B cell (primary cell): ENCODE results near the gene CACNA1H. TPM values are rescaled to one million over a fixed set of nuclear protein-coding genes. Genes with fewer than 3 reads are reported as not detected.
"Not testable (repeated sequence)": the region's sequence is repeated elsewhere in the genome, so short reads cannot be mapped to it uniquely, and the experiment has no call there.

ENCODE experiments used
- ATAC-seq: fragments of 200-7000 bp; cut with Tn5 transposase; one replicate; pipeline ENCODE4 v1.10.0; 2021; ENCODE audit warnings: low read depth, mild to moderate bottlenecking, moderate number of reproducible peaks, moderate library complexity
- CTCF ChIA-PET: fragments of 350-600 bp; sonication (Branson Sonifier 250); formaldehyde crosslinking; loops from one replicate; lab custom pipeline; 2021; ENCODE audit warnings: antibody characterized with exemption, inconsistent platforms; lab: Charles Lee
- POLR2A ChIA-PET: fragments of 350-600 bp; sonication (Branson Sonifier 250); formaldehyde crosslinking; loops from one replicate; lab custom pipeline; 2021; ENCODE audit warnings: antibody characterized with exemption; lab: Charles Lee
- DNase-seq: peaks from one replicate; pipeline ENCODE4 v3.0.0; 2013
- H2AFZ ChIP-seq: 2 replicates; pipeline ENCODE4 v1.6.1; 2012; ENCODE audit warnings: mild to moderate bottlenecking, low read depth, low read length; ENCODE audit not compliant: insufficient read depth, poor library complexity, severe bottlenecking
- H3K27ac ChIP-seq, 2 donors: 1 replicate in 1 of 2; 2 replicates in 1 of 2; pipeline ENCODE4 v1.5.1; 2012 to 2013; ENCODE audit warnings: low read length in 2 of 2, mild to moderate bottlenecking in 2 of 2, moderate library complexity in 1 of 2
- H3K27me3 ChIP-seq, 4 experiments: fragments of 200-600 bp in 1 of 4; sonication (generic) in 1 of 4; replicated peaks in 1 of 4; 1 replicate in 2 of 4; 2 replicates in 2 of 4; pipeline versions ENCODE4 v1.6.1 to v1.7.0; 2013 to 2016; ENCODE audit warnings: low read length in 3 of 4, mild to moderate bottlenecking in 2 of 4, mixed read lengths in 1 of 4, moderate library complexity in 1 of 4; ENCODE audit not compliant: insufficient read depth in 4 of 4, control insufficient read depth in 3 of 4; ENCODE audit errors: control extremely low read depth in 1 of 4
- H3K36me3 ChIP-seq, 2 experiments: replicated peaks in 1 of 2; 1 replicate in 1 of 2; 2 replicates in 1 of 2; pipeline versions ENCODE4 v1.6.1 to v1.7.1; 2013; ENCODE audit warnings: low read length in 1 of 2; ENCODE audit not compliant: insufficient read depth in 2 of 2, control insufficient read depth in 1 of 2; ENCODE audit errors: control extremely low read depth in 1 of 2, extremely low read depth in 1 of 2
- H3K4me1 ChIP-seq, 2 donors: fragments of 200-600 bp in 1 of 2; sonication (generic) in 1 of 2; 1 replicate in 1 of 2; 2 replicates in 1 of 2; pipeline versions ENCODE4 v1.5.1 to v1.6.1; 2013 to 2017; ENCODE audit warnings: low read length in 2 of 2; ENCODE audit not compliant: control insufficient read depth in 2 of 2, insufficient read depth in 2 of 2
- H3K4me2 ChIP-seq: replicated peaks from 2 replicates; pipeline ENCODE3; 2012; ENCODE audit warnings: mild to moderate bottlenecking, low read depth, low read length; ENCODE audit not compliant: poor library complexity, severe bottlenecking
- H3K4me3 ChIP-seq, 5 experiments: fragments of 200-600 bp in 1 of 5; sonication (generic) in 1 of 5; 1 replicate in 3 of 5; 2 replicates in 2 of 5; pipeline versions ENCODE4 v1.5.1 to v1.7.0; 2011 to 2016; ENCODE audit warnings: low read length in 4 of 5, mild to moderate bottlenecking in 4 of 5, low read depth in 2 of 5, control low read depth in 1 of 5, moderate library complexity in 1 of 5; ENCODE audit not compliant: insufficient read depth in 1 of 5; ENCODE audit errors: control extremely low read depth in 1 of 5, extremely low read depth in 1 of 5
- H3K79me2 ChIP-seq: fragments of 200-600 bp; sonication (generic); one replicate; pipeline ENCODE4 v1.6.0; 2016; ENCODE audit warnings: low read length; ENCODE audit not compliant: control insufficient read depth, insufficient read depth
- H3K9ac ChIP-seq: fragments of 200-600 bp; sonication (generic); 2 replicates; pipeline ENCODE4 v1.6.1; 2017; ENCODE audit warnings: mild to moderate bottlenecking, low read length, moderate library complexity
- H3K9me3 ChIP-seq, 3 donors: one replicate each; pipeline versions ENCODE4 v1.6.1 to v1.7.1; 2013; ENCODE audit warnings: low read length in 2 of 3; ENCODE audit not compliant: control insufficient read depth in 2 of 3, insufficient read depth in 1 of 3; ENCODE audit errors: control extremely low read depth in 1 of 3
- H4K20me1 ChIP-seq: 2 replicates; pipeline ENCODE4 v1.6.0; 2012; ENCODE audit warnings: mild to moderate bottlenecking, low read length; ENCODE audit not compliant: insufficient read depth, control insufficient read depth, poor library complexity, severe bottlenecking
- H3K27ac Mint-ChIP-seq: one replicate; pipeline ENCODE4 v1.8.0; 2021; ENCODE audit warnings: mixed read lengths
- H3K27me3 Mint-ChIP-seq: one replicate; pipeline ENCODE4 v1.8.0; 2021; ENCODE audit warnings: mixed read lengths
- H3K4me1 Mint-ChIP-seq: one replicate; pipeline ENCODE4 v1.8.0; 2021; ENCODE audit warnings: mixed read lengths
- H3K4me3 Mint-ChIP-seq: one replicate; pipeline ENCODE4 v1.8.0; 2021; ENCODE audit warnings: mixed read lengths
- H3K9me3 Mint-ChIP-seq: one replicate; pipeline ENCODE4 v1.8.0; 2022; ENCODE audit warnings: mixed read lengths; ENCODE audit not compliant: insufficient read depth
- CTCF ChIP-seq: fragments of 200-600 bp; IDR thresholded peaks from one replicate; pipeline ENCODE4 v1.8.0; 2022; ENCODE audit warnings: antibody characterized with exemption, mild to moderate bottlenecking
- EZH2 ChIP-seq: IDR thresholded peaks from 2 replicates; pipeline ENCODE4 v1.6.1; 2012; ENCODE audit warnings: borderline replicate concordance, low read depth, mild to moderate bottlenecking, moderate library complexity, low read length; ENCODE audit not compliant: insufficient read depth, poor library complexity, severe bottlenecking
- WGBS: methylation state at CpG from one replicate; pipeline ENCODE4 v1.1.5; 2013; ENCODE audit warnings: missing lambda C conversion rate; ENCODE audit not compliant: insufficient coverage; 5-methylcytosine and 5-hydroxymethylcytosine counted together
- intact Hi-C: fragments of 100-400 bp; cut with micrococcal nuclease; formaldehyde crosslinking; loops from one replicate; pipeline ENCODE4 v1.10.0; 2022
- polyA plus RNA-seq: library from polyadenylated mRNA; depleted of rRNA; stranded (reverse); fragments of >200 nt; gene quantifications from 2 replicates; pipeline ENCODE4 v1.2.3, GENCODE V29; 2012
- total RNA-seq, 2 donors: library from RNA; stranded (reverse); fragments of 120-200 nt in 1 of 2; gene quantifications; 1 replicate in 1 of 2; 2 replicates in 1 of 2; pipeline versions ENCODE4 v1.2.3 to v1.2.4, GENCODE V29; 2013 to 2022

The CACNA1H gene
- total and polyA plus RNA-seq, 2 donors (not counting 1 experiment from before 2014, with no cell fraction given), result 0.05 to 0.10 TPM

- POLR2A ChIA-PET, result no interaction called here
- H3K9me3 ChIP-seq, result no peaks in the 10 kb centered on the region
- H3K4me1 ChIP-seq, result no peaks in the 10 kb centered on the region
- H3K9ac ChIP-seq, result no peak overlapping the region
- no peaks in the 10 kb centered on the region for H3K27me3 ChIP-seq
- H4K20me1 ChIP-seq, result no peaks in the 10 kb centered on the region
- CTCF ChIA-PET, result no interaction called here
- H3K36me3 ChIP-seq, result no peaks in the 10 kb centered on the region
- Mint-ChIP-seq H3K27ac (no peak overlapping the region), H3K27me3 (no peaks in the 10 kb centered on the region), H3K4me3 (no peak overlapping the region), H3K9me3 (no peaks in the 10 kb centered on the region), H3K4me1 (no peaks in the 10 kb centered on the region)
- no peak for ATAC-seq
- TF ChIP-seq EZH2 (no peak), CTCF (no peak)
- no peak overlapping the region for H3K4me3 ChIP-seq
- no peak overlapping the region for H2AFZ ChIP-seq
- 84% methylated on average over 7 of the region's 9 CpGs for WGBS
- no peaks in the 10 kb centered on the region for H3K79me2 ChIP-seq
- no peak overlapping the region for H3K4me2 ChIP-seq
- DNase-seq, result no peak
- intact Hi-C loops, result no loop called here
- H3K27ac ChIP-seq, result no peak overlapping the region
These were observed 71.7 kb downstream of the CACNA1H start for GRCh38 chr16:1224558-1224957.

- no peaks in the 10 kb centered on the region for H3K79me2 ChIP-seq
- POLR2A ChIA-PET, result no interaction called here
- Mint-ChIP-seq H3K27ac (no peak within 1 kb of the TSS), H3K27me3 (no peaks in the 10 kb centered on the region), H3K4me3 (no peak within 1 kb of the TSS), H3K9me3 (no peaks in the 10 kb centered on the region), H3K4me1 (no peaks in the 10 kb centered on the region)
- H3K27me3 ChIP-seq, result no peaks in the 10 kb centered on the region
- TF ChIP-seq EZH2 (no peak), CTCF (no peak)
- intact Hi-C loops, result no loop called here
- no peak within 1 kb of the TSS for H2AFZ ChIP-seq
- H3K4me2 ChIP-seq, result no peak within 1 kb of the TSS
- no peaks in the 10 kb centered on the region for H3K36me3 ChIP-seq
- H3K9ac ChIP-seq, result no peak within 1 kb of the TSS
- CTCF ChIA-PET, result no interaction called here
- no peaks in the 10 kb centered on the region for H3K9me3 ChIP-seq
- H3K27ac ChIP-seq, result no peak within 1 kb of the TSS
- no peak within 1 kb of the TSS for H3K4me3 ChIP-seq
- ATAC-seq (no peak), DNase-seq (no peak)
- H3K4me1 ChIP-seq, result no peaks in the 10 kb centered on the region
- 72% methylated on average over 7 of the region's 10 CpGs for WGBS
- H4K20me1 ChIP-seq, result no peaks in the 10 kb centered on the region
These were observed 72.1 kb downstream of the CACNA1H start, which contains the start of gene TPSG1 for GRCh38 chr16:1225051-1225451. Gene TPSG1, minus strand, starts transcription at chr16:1225268. Its CDS starts 16 bp downstream, at chr16:1225252.

- H3K27ac Mint-ChIP-seq, H3K4me1 Mint-ChIP-seq, H3K79me2 ChIP-seq, ATAC-seq, H3K4me2 ChIP-seq, H3K4me3 ChIP-seq, H3K4me3 Mint-ChIP-seq, H3K27me3 Mint-ChIP-seq, DNase-seq, H3K36me3 ChIP-seq, H2AFZ ChIP-seq, H4K20me1 ChIP-seq, intact Hi-C loops, CTCF ChIA-PET, H3K4me1 ChIP-seq, H3K9me3 ChIP-seq, H3K9ac ChIP-seq, H3K27ac ChIP-seq, H3K27me3 ChIP-seq, H3K9me3 Mint-ChIP-seq, POLR2A ChIA-PET: not testable (repeated sequence)
- 76% methylated on average over 19 of the region's 24 CpGs for WGBS
These were observed 72.9 kb downstream of the CACNA1H start for GRCh38 chr16:1225728-1226311.
